Left colon (tissue), 2 donors: Measurements from ENCODE around the gene STK26. TPM values are rescaled to one million over a fixed set of nuclear protein-coding genes. Genes with fewer than 3 reads are reported as not detected.
"Not testable (repeated sequence)": the region's sequence is repeated elsewhere in the genome, so short reads cannot be mapped to it uniquely, and the experiment has no call there.

ENCODE experiments used
- ATAC-seq: fragments of 200-7000 bp; cut with Tn5 transposase; one replicate; pipeline ENCODE4 v1.9.1; 2020; ENCODE audit warnings: mild to moderate bottlenecking, moderate library complexity
- DNase-seq, 2 donors: peaks; one replicate each; pipeline ENCODE4 v3.0.0-alpha.2; 2020
- intact Hi-C, 2 donors: fragments of 100-400 bp; cut with DNase I in 1 of 2; cut with micrococcal nuclease in 1 of 2; formaldehyde crosslinking; loops; one replicate each; pipeline versions ENCODE4 v1.11.2 to v1.14.0; 2022; cut with DNase I, micrococcal nuclease
- total RNA-seq, 2 donors: library from RNA; stranded (reverse); fragmentation: NEBNext Ultra II Directional; extraction: Animal tissue kit (Norgen Biotek cat#: 25700); gene quantifications; one replicate each; pipeline ENCODE4 v1.2.1, GENCODE V29; 2021
- donor health status: DM: no; HTN: no; CAD: no.
- donor health status: DM: yes; HTN: yes; CAD: no.

The STK26 gene
- total RNA-seq, 2 donors from 2014 or later, result 10.8 to 19.3 TPM

DNA sequence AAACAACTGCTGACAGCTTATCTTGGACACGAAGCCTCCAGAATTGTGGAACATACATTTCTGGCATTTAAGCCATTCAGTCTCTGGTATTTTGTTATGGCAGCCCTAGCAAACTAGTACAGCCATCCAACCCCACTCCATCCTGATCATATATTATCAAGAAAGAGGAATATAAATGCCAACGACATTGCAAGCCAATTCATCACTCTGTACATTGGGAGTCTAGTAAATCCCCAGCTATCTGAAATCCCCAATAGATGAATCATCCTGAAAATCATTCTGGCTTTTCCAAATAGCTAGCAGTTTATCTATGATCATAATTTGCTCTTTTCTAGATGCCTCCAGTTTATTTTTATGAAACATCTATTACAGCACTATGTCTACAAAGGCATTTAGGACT, 63.6 kb downstream of the STK26 start:
- no peak for ATAC-seq
- no peak for DNase-seq
- intact Hi-C loops, result no loop called here

DNA sequence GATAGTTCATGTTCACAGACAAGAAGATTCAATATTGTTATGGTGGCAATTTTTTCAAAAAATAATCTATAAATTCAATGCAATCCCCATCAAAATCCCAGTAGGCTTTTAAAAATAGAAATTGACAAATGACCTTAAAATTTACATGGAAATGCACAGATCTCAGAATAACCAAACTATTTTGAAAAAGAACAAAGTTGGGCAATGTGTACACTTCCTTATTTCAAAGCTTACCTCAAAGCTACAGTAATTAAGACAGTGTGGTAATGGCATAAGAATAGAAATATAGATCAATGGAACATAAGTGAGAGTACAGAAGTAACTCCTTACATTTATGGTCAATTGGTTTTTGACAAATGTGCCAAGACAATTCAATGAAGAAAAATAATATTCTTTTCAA, 65.8 kb downstream of the STK26 start:
- intact Hi-C loops, result no loop called here
- ATAC-seq (no peak), DNase-seq (no peak)

DNA sequence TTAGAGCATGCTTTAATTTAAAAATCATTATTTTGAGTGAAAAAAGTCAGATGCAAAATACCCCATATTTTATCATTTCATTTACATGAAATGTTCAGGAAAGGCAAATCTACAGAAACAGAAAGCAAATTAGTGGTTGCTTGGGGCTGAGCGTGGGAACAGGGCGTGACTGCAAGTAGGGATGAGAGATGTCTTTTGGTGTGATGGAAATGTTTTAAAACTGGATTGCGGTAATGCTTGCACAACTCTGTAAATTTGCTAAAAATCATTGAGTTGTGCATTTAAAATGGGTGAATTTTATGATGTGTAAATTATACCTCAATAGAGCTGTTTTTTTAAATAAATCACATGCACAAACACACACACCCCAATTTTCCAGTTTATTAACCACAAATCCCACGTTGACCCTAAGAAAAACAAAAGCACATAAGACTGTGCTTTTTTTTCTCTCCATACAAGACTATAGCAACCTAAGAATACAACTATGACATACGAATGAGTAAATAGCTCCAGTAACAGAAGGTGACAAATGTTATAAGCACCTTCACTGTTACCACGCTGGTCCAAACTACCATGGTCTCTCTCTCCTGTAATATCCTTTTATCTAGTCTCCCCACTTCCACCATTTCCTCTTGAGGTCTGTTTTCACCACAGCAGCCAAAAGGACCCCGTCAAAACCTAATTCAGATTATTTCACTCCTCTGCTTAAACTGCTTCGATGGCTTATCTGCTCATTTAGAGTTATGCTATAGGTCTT, 67.5 kb downstream of the STK26 start:
- ATAC-seq (no peak), DNase-seq (no peak)
- intact Hi-C loops, result no loop called here

DNA sequence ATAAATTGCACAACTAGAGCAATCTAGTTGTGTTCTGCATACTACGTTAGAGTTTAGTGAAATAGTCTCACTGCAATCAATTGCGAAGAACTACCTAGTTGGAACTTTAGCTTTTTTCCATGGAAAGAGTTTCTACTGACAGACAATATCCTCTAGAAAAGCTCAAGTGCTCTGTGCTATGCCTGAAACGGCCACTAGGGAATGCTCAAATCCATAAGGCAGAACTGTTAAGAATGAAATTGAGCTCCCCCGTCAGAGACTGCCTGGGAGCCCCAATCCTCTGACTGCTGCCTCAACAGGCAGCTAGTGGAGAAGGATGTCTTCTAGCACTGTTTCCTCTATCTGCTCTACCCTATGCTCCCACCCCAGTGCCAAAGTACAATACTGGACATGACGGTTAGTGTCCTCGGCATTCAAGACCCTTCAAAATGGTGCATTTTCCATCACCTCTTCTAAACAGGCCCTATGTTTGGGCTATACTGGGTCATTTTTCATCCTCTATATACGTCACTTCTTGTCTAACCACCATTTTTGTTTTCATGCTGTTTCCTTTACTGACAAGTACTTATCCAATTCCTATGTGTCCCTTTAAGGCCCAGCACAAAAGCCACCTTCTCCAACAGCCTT, 69.5 kb downstream of the STK26 start:
- peak in 1 of 2 donors; percentile 56 for DNase-seq
- intact Hi-C loops, result no loop called here
- ATAC-seq, result peak; percentile 71

DNA sequence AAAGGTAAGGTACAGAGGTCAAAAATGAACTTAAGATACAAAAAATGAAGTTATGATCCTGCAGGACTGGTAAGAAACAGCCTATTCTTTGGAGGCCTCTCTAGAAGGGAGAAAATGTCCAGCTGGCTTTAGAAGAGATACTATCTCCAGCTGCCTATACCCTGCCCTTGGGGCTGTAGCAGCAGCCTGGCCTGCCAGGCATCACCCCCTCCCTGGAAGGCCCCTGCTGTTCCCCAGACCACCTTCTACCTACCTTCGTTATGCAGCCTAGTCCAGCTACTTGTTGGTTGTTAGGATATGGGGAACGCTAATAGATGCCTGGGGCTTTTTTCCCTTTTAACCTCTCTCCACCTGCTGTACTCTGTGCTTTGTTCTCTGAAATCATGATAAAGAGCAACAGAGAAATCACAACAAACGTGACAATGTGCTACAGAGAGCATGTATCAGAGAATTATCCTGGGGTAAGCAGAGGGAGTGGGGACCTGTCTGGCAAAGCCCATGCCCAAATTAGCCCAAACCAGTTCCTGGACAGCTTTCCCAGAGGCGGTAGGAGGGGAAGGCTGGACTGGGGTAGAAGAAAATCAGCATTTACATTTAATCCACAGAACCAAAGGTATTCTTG, 70.2 kb downstream of the STK26 start:
- intact Hi-C loops, result no loop called here
- DNase-seq (no peak), ATAC-seq (no peak)

DNA sequence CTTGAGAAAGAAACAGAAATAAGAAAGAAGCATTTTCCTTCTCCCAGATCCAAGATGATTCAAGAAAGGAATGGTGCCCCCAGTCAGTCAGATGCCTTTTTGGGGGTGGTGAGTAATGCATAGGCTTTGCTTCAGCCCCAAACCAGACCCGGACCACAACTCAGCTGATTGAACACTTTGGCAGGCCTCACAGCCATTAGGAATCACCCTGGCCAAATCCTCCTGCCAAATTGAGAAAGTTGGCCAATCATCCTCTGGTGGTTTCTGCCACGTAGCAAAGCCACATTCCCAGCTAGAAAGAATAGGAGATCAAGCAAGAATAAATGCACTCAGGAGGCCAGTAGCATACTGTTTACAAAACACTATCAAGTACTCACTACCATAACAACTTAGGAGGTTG, 71.1 kb downstream of the STK26 start:
- no peak for DNase-seq
- no peak for ATAC-seq
- intact Hi-C loops, result no loop called here

DNA sequence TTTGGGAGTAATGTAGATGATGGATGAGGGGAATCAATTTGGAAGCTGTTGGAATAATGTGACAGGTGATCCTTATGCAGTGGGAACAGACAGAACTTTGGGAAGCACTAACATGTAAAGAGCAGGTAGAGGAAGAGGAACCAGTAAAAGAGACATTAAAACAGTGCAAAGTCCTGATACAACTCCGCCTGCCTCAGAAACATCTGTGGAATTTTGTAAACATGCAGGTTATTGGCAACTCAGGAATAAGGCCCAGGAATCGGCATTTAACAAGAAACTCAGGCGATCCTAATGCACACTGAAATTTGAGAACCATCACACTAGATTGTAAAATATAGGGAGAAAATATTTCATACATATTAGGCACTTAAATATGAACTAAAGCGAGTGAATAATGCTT, 75.6 kb downstream of the STK26 start:
- DNase-seq, ATAC-seq, intact Hi-C loops: not testable (repeated sequence)

DNA sequence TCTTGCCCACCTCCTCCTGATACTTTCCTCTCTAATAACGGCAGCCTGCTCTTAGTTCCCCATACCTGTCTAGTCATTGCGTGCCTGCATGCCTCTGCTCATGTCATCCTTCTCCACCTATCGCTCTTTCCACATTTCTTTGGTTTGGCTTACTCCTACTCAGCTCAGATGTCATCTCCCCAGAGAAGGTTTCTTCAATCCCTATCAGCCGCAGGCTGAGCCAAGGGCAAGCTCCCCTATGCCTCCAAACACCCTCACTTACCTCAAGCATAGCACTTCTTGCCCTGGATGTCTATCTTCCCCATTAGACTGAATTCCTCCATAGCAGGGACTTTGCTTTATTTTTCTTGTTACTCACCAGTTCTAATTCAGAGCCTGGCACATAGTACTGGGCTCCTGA, 78.1 kb downstream of the STK26 start:
- intact Hi-C loops, result no loop called here
- DNase-seq (no peak), ATAC-seq (no peak)

DNA sequence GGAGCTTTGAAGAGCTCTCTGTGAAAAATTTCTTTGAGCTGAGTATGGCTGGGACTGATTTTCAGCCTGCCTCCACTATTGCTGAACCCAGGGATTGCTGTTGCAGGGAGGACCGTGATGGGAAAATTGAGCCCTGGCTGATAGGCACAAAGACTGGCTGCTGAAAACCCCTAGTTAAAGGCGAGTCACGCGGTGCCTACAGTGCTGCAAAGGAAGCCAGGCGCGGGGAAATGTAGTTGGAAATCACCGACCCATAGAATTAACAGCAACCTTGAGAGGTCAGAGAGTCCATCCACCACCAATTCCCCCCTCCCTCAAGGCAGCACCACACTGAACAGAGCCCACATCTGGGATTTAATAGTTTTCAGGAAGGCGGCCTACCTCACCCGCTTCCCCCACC, 78.7 kb downstream of the STK26 start:
- intact Hi-C loops, result no loop called here
- DNase-seq (no peak), ATAC-seq (no peak)

DNA sequence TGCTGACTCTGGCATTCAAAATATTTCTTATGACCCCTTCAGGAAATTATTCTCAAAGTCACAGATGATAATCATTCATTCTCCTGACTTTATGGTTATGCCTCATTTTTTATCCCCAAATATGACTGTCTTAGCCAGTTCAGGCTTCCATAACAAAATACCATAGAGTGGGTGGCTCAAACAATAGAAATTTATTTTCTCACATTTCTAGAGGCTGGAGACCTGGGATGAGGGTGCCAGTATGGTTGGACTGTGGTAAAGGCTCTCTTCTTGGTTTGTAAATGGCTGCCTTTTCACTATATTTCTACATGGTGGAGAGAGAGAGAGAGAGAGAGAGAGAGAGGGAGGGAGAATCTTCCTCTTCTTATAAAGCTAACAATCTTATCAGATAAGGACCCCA, 84.2 kb downstream of the STK26 start:
- intact Hi-C loops, result no loop called here
- DNase-seq (no peak), ATAC-seq (no peak)

DNA sequence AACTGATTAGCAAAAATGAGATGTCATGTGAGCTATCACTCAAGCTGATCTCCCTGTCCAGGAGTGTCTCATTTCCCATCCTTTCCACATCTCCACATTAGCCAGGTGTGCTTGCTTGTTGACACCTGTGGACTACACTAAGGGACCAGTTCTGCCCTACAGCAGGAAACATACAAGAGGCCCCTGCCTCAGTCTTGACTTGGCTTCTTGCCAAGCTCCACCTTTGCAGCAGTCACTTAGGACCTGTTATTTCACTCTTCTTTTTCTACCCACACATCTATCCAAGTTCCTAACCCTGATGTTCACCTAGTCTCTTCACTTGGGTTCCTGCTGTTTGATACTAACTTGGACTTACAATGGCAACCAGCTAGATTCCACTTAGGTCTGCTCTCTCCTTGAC, 91.5 kb downstream of the STK26 start:
- DNase-seq, result no peak
- no peak for ATAC-seq
- intact Hi-C loops, result no loop called here

DNA sequence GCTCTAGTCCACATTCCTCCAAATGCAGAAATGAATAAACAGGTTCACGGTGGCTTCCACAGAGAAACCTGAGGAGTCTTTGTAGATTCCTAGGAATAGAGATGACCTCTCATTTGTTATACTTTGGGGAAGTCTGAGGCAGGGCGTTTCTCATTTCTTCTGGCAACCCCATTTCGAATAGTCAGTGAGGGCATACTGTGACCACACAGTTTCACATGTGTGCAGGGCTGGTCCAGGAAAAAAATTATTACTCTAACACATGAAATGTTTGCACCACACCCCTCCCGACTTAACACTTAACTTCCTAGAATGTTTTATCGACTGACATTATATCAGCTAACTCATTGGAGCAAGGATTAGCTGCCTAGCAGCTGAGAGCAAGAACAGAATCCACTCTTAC, 92.7 kb downstream of the STK26 start:
- DNase-seq (no peak), ATAC-seq (no peak)
- intact Hi-C loops, result no loop called here

DNA sequence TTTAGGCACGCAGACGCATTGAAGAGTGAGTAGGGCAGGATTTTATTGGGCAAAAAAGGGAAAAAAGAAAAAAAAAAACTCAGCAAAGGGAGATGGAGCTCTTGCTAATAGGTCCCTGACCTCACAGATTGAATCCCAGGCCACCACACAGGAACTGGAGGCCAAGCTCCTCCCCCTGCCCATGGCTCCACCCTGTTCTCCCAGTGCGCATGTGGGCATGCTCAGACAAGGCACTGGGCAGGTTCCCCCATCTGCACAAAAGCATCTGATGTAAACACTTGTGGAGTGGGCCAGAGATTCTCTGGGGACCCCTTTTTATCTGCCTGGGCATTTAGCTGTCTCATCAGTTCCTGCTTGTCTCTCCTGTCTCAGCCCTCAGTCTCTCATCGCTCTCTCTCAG, 95.3 kb downstream of the STK26 start:
- DNase-seq, result no peak
- ATAC-seq, result no peak
- intact Hi-C loops, result no loop called here

DNA sequence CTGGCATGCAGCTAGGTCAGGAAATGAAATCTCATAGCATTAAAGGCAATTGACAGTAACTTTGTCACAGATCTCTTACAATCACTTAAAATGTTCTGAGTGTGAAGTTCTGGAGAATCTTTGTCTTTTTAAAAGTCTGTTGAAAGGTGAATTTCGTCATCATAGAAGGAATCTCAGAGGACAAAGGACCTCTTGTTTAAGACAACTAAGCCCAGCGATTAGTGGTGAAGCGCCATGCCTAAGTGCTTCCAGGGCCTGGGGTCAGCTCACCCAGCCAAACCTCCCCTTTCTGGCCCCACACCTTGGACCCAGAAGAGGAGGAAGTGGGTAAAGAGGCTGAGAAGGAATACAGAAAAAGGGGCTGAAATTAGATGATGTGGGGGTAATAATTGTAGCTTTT, 96.2 kb downstream of the STK26 start:
- ATAC-seq, result no peak
- intact Hi-C loops, result no loop called here

DNA sequence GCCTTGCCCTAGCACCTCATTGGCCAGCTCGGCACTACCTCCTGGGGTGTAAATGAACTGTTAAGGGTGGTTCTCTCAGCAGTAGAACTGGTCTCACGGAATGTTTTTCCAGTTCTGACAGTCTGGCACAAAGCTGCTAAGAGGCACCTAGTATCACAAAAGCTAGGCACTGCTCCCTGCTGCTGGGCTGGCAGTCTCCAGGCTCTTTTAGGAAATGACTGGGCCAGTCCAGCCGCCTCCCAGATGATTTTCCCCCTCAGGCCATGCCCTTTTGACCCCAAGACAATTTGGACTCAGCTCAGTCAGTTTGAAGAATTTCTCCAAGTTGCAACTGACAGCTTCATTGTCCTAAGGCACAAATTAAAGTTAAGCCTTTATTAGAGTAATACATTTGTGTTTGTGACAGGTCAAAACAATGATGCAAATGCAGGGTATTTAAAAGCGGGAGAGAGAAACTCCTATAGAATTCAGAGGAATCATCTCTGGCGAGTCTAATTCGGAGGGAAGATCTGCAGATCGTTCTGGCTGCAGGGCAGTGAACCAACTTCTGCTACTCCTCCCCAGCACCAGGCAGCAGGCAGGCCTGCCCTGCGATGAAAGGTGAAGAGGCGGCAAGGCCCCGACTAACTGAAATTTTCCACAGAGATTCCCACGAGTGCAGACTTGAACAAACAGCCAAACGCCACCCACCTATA, 96.9 kb downstream of the STK26 start:
- no peak for ATAC-seq
- DNase-seq, result no peak
- intact Hi-C loops, result no loop called here

More for the DNA sequence above, 96.2 kb downstream of the STK26 start:
- DNase-seq, result no peak

DNA sequence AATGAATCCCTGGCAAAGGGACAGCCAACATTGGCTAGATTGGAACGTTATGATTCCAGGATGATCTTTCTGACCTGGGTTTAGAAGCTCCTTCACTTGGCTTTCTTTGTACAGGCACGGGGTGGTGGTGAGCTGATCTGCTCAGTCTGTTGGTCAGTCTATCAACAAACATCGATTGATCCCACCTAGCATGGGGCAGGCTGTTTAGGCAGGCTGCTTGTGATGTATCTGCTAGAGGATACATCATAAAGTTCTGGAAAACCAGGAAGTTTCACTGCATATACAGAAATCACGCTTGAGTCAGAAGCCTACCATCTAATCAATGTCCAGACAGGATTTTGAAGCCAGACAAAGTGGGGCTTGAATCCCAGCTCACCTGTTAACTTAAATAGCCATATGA, 97.8 kb downstream of the STK26 start:
- intact Hi-C loops, result no loop called here
- DNase-seq, result no peak
- ATAC-seq, result no peak
